Activated B cell treated with CpG ODN at 0.5 μM for 24 hours (primary cell): ENCODE measurements around the gene MAEA. TPM values are rescaled to one million over a fixed set of nuclear protein-coding genes. Genes with fewer than 3 reads are reported as not detected.
A peak's percentile ranks its signal among the peaks of the same experiment; 100 is the strongest.

Experiments used
- ATAC-seq: fragments of 200-7000 bp; cut with Tn5 transposase; one replicate; pipeline ENCODE4 v1.10.0; 2021; ENCODE audit warnings: low read depth, mild to moderate bottlenecking, moderate library complexity
- CTCF ChIA-PET: fragments of 350-600 bp; sonication (Branson Sonifier 250); formaldehyde crosslinking; loops from one replicate; lab custom pipeline; 2021; ENCODE audit warnings: antibody characterized with exemption; lab: Charles Lee
- POLR2A ChIA-PET: fragments of 350-600 bp; sonication (Branson Sonifier 250); formaldehyde crosslinking; loops from one replicate; lab custom pipeline; 2021; ENCODE audit warnings: antibody characterized with exemption; lab: Charles Lee
- DNase-seq: peaks from one replicate; pipeline ENCODE4 v3.0.0; 2022
- H3K27ac Mint-ChIP-seq: one replicate; pipeline ENCODE4 v1.8.0; 2020; ENCODE audit warnings: mixed read lengths
- H3K27me3 Mint-ChIP-seq: one replicate; pipeline ENCODE4 v1.8.0; 2021; ENCODE audit warnings: mixed read lengths
- H3K36me3 Mint-ChIP-seq: one replicate; pipeline ENCODE4 v1.8.0; 2021; ENCODE audit warnings: low read depth, mixed read lengths
- H3K4me1 Mint-ChIP-seq: one replicate; pipeline ENCODE4 v1.8.0; 2021; ENCODE audit warnings: mixed read lengths
- H3K4me3 Mint-ChIP-seq: one replicate; pipeline ENCODE4 v1.8.0; 2020; ENCODE audit warnings: mild to moderate bottlenecking, mixed read lengths
- H3K9me3 Mint-ChIP-seq: one replicate; pipeline ENCODE4 v1.8.0; 2020; ENCODE audit warnings: mixed read lengths
- intact Hi-C: fragments of 100-400 bp; cut with micrococcal nuclease; formaldehyde crosslinking; loops from one replicate; pipeline ENCODE4 v1.15.1; 2024
- total RNA-seq: library from RNA; stranded (reverse); gene quantifications from 2 replicates; pipeline ENCODE4 v1.2.3, GENCODE V29; 2022
- TF ChIP-seq, protein P1 (sequence below): fragments of 200-600 bp; IDR thresholded peaks from one replicate; pipeline ENCODE4 v1.8.0; 2022; ENCODE audit warnings: antibody characterized with exemption, mild to moderate bottlenecking

The MAEA gene
- total RNA-seq, 1 donor from 2014 or later = 73.7 TPM

DNA sequence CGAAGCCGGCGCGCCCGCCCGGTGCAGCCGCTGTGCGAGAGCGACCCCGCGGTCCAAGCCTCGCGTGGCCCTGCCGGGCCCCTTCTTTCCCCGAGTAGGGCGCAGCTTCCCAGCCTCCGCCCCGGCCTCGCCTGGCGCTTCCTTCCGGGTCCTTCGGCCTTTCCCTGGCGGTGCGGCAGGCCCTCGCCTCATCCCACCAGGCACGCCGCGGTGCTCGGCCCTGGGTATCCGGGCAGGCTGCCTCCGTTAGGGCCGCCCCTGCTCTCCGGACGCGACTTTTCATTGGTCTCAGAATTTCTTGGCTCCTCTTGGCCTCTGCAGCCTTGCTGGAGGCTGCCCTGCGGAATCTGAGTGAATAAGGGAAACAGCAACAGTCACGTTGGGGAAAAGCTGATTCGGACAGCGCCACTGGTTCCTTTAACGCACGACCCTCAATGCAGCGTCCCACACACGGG, 57.7 kb downstream of the MAEA start:
- TF ChIP-seq, protein P1, sequence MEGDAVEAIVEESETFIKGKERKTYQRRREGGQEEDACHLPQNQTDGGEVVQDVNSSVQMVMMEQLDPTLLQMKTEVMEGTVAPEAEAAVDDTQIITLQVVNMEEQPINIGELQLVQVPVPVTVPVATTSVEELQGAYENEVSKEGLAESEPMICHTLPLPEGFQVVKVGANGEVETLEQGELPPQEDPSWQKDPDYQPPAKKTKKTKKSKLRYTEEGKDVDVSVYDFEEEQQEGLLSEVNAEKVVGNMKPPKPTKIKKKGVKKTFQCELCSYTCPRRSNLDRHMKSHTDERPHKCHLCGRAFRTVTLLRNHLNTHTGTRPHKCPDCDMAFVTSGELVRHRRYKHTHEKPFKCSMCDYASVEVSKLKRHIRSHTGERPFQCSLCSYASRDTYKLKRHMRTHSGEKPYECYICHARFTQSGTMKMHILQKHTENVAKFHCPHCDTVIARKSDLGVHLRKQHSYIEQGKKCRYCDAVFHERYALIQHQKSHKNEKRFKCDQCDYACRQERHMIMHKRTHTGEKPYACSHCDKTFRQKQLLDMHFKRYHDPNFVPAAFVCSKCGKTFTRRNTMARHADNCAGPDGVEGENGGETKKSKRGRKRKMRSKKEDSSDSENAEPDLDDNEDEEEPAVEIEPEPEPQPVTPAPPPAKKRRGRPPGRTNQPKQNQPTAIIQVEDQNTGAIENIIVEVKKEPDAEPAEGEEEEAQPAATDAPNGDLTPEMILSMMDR = no peak
- no peaks in the 10 kb centered on the region for H3K27me3 Mint-ChIP-seq
- ATAC-seq = peak; percentile 14
- H3K27ac Mint-ChIP-seq = peak overlapping the region; percentile 84
- peak overlapping the region; percentile 88 for H3K4me3 Mint-ChIP-seq
- DNase-seq = no peak
- no peaks in the 10 kb centered on the region for H3K9me3 Mint-ChIP-seq
- intact Hi-C loops = loop anchor here (1.0 to 10.0 kb wide), 11 partner anchors 40 to 873 kb away; partner anchors contain the start of genes FGFRL1, GAK, LETM1 and MAEA
- H3K36me3 Mint-ChIP-seq = peaks cover 14% of the 10 kb centered on the region
- H3K4me1 Mint-ChIP-seq = peaks cover 35% of the 10 kb centered on the region
- ChIA-PET CTCF (interaction anchor here (0.9 to 2.9 kb wide), 5 partner anchors 9 to 217 kb away, joined by 3 to 16 read pairs (median 3); no protein-coding TSS in a partner anchor), POLR2A (interaction anchor here (0.6 to 3.9 kb wide), 11 partner anchors 58 to 565 kb away, joined by 3 to 82 read pairs (median 4); partner anchors contain the start of genes CTBP1, MAEA and SLBP)

DNA sequence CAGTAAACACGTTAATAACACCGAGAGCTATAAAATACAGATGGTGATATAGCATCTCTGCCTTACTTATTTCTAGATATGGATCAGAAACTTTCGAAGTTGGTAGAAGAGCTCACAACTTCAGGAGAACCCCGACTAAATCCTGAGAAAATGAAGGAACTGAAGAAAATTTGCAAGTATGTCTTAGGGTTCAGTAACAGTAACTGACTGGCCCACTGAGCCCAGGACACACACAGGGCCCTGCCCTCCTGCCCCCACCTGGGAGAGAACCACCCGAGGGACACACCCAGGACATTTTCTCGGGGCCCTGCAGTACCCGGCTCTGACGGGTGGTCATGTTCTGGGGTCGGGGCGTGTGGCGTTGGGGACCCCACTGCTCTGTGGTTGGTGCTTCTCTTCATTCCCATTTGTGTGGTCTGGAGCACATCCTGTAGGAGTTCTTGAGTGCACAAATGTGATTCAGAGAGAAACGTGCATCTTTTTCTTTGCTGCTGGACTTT, 58.4 kb downstream of the MAEA start:
- Mint-ChIP-seq H3K9me3 (no peaks in the 10 kb centered on the region), H3K36me3 (peaks cover 18% of the 10 kb centered on the region), H3K4me3 (peak overlapping the region; percentile 88), H3K27ac (peak overlapping the region; percentile 84), H3K4me1 (peaks cover 35% of the 10 kb centered on the region), H3K27me3 (no peaks in the 10 kb centered on the region)
- intact Hi-C loops = loop anchor here (5.0 to 10.0 kb wide), 5 partner anchors 41 to 873 kb away; partner anchors contain the start of genes GAK, NELFA, PIGG and TMEM175
- CTCF ChIA-PET = interaction anchor here (0.7 to 2.9 kb wide), 4 partner anchors 8 to 217 kb away, joined by 3 to 16 read pairs (median 5); no protein-coding TSS in a partner anchor
- POLR2A ChIA-PET = interaction anchor here (0.7 to 3.9 kb wide), 3 partner anchors 100 to 211 kb away, joined by 3 to 82 read pairs (median 4); partner anchors contain the start of gene CTBP1
- no peak for ATAC-seq
- no peak for DNase-seq
- TF ChIP-seq, protein P1 = no peak

DNA sequence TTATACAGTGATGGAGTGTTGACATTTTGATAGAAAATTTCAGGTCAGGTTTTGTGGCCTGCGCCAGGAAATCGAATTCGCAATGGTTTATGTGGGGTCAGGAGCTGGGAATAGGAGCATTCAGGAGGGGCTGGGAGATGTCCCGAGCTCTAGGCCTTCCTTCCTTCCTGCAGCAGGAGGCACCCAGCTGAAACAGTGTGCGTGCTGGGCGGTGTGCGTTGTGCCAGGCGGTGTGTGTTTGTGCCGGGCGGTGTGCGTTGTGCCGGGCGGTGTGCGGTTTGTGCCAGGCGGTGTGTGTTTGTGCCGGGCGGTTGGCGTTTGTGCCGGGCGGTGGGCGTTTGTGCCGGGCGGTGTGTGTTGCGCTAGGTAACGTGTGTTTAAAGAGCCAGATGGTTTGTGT, 59.1 kb downstream of the MAEA start:
- H3K36me3 Mint-ChIP-seq = peaks cover 18% of the 10 kb centered on the region
- ChIA-PET POLR2A (interaction anchor here (3.9 kb wide), 1 partner anchor 101 kb away, joined by 82 read pairs; the partner anchor contains the start of gene CTBP1), CTCF (no interaction called here)
- intact Hi-C loops = loop anchor here (5.0 to 10.0 kb wide), 5 partner anchors 41 to 874 kb away; partner anchors contain the start of genes GAK, NELFA, PIGG and TMEM175
- H3K27me3 Mint-ChIP-seq = no peaks in the 10 kb centered on the region
- peaks cover 35% of the 10 kb centered on the region for H3K4me1 Mint-ChIP-seq
- TF ChIP-seq, protein P1 = no peak
- ATAC-seq (no peak), DNase-seq (no peak)
- no peak overlapping the region for H3K27ac Mint-ChIP-seq
- peak overlapping the region; percentile 88 for H3K4me3 Mint-ChIP-seq
- no peaks in the 10 kb centered on the region for H3K9me3 Mint-ChIP-seq

DNA sequence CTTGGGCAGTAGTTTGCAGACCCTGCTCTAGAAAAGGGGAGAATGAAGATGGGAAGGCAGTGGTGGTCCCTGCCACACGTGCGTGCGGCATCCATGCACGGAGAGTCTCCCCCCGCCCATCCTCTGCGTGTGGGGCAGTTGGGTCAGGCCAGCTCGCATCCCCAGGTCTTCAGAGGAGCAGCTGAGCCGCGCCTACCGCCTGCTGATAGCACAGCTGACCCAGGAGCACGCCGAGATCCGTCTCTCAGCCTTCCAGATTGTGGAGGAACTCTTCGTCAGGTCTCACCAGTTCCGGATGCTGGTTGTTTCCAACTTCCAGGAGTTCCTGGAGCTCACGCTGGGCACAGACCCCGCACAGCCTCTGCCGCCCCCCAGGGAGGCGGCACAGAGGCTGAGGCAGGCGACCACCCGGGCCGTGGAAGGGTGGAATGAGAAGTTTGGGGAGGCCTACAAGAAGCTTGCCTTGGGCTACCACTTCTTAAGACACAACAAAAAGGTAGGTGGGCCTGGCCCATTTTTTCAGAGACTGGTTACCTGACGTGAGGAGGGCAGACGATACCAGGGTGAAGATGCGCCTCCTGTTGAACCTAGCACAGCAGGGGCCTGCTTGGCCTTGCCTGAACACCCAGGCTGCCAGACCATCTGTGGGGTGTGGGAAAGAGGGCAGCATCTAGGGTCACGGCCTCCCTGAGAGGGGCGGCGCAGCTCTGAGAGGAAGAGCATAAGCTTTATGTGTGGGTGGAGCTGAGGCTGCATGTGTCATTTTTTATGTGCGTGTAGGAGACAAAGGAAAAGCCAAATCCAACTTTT, 59.9 kb downstream of the MAEA start:
- ChIA-PET CTCF (interaction anchor here (1.8 kb wide), 1 partner anchor 219 kb away, joined by 13 read pairs; no protein-coding TSS in a partner anchor), POLR2A (interaction anchor here (0.5 to 0.6 kb wide), 2 partner anchors 10 to 102 kb away, joined by 3 to 5 read pairs; no protein-coding TSS in a partner anchor)
- Mint-ChIP-seq H3K27ac (no peak overlapping the region), H3K36me3 (peaks cover 19% of the 10 kb centered on the region), H3K4me3 (no peak overlapping the region), H3K4me1 (peaks cover 35% of the 10 kb centered on the region), H3K27me3 (no peaks in the 10 kb centered on the region), H3K9me3 (no peaks in the 10 kb centered on the region)
- TF ChIP-seq, protein P1 = no peak
- ATAC-seq (no peak), DNase-seq (no peak)
- intact Hi-C loops = loop anchor here (5.0 to 10.0 kb wide), 5 partner anchors 42 to 875 kb away; partner anchors contain the start of genes GAK, NELFA, PIGG and TMEM175
